ENCODE results near the gene NRF1.

The NRF1 gene

GRCh38 chr7:129688503-129689222 is 77.1 kb downstream of the NRF1 start:
- no peak for DNase-seq

GRCh38 chr7:129689995-129690581 is 78.6 kb downstream of the NRF1 start:
- no peak for DNase-seq

DNA sequence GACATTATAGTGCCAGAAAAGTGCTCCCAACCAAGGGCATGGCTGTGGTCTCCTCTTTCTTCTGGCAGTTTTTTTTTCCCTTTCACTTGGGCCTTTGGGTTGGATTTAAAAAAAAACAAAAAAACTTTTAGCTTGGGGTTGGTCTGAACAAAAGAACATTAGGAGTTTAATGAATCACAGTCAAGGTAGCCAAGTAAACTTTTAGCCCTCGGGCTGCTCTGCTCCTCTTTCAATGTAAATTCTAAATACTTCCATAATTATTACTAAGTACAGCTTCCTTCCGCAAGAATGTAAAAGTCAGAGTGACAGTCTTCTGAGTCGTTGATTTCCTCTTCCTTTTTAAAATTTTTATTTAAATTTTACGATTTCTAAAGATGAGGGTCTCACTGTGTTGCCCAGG is 79.2 kb downstream of the NRF1 start:
- DNase-seq, result no peak

GRCh38 chr7:129698516-129699418 is 87.2 kb downstream of the NRF1 start:
- DNase-seq, result no peak

DNA sequence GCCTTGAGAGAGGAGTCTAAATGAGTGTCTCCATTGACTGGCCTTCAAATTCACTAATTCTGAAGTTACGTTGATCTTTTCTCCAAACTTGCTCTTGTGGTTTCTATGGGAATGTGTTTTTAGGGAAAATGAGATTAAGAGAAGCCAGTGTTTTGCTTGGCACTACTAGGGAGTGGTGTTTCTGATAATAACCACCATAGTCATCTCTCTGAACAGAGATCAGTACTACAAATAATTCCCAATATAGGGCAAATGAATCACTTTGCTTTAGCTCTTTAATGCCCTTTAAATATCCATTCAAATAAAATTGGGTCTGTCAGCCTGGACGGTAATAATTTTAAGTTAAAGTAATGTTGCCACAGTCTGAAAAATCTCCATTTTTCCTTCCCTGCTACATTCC is 90.8 kb downstream of the NRF1 start:
- DNase-seq, result no peak

- DNase-seq, result no peak
These were observed 91.3 kb downstream of the NRF1 start for GRCh38 chr7:129702761-129703338.

DNA sequence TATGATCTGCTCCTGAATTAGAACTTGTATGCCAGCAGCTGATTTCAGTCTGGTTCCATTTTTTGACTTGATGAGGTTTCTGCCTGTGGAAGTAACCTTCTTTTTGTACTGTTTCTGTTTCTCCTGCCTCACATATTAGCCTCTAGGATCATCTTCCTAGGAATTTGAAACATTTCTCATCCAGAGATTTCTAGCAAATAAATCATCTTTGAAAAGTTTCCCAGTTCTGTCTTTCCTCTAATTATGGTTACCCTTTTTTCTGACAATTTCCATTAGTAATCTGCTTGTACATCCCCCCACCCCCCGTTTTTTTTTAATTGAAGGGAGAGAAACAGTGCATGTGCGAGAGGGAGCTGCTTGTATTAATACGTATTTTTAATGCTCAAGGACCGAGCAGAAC is 92.2 kb downstream of the NRF1 start:
- DNase-seq, result no peak

GRCh38 chr7:129707910-129708499 is 96.5 kb downstream of the NRF1 start:
- DNase-seq, result no peak

GRCh38 chr7:129713544-129713943 is 102.0 kb downstream of the NRF1 start:
- no peak for DNase-seq

- no peak for DNase-seq
These were observed 103.1 kb downstream of the NRF1 start for GRCh38 chr7:129714514-129715063.

- no peak for DNase-seq
These were observed 108.6 kb downstream of the NRF1 start for GRCh38 chr7:129719980-129720732.

- DNase-seq, result no peak
These were observed 109.5 kb downstream of the NRF1 start for GRCh38 chr7:129721068-129721467.

DNA sequence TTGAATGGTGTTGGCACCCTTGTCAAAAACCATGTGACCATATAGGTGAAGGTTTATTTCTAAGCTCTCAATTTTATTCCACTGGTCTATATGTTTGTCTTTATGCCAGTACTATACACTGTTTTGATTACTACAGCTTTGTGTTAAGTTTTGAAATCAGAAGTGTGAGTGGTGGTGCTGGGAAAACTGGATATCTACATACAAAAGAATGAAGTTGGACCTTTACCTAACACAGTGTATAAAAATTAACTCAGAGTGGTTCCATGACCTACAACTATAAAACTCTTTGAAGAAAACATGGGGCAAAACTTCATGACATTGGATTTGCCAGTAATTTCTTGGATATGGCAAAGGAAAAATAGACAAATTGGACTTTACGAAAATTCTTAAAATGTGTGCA is 112.2 kb downstream of the NRF1 start:
- DNase-seq, result no peak

DNA sequence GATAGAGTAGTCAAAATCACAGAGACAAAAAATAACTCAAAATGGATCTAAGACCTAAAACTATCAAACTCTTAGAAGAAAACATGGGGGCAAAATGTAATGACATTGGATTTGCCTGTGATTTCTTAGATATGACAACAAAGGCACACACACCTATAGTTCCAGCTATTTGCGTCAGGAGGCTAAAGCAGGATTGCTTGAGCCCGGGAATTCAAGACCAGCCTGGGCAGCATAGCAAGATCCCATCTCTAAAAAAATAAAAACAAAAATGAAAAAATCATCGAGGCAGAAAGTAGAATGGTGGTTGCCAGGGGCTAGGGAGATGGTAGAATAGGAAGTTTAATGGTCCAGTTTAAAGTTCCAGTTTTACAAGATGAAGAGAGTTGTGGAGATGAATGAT is 113.3 kb downstream of the NRF1 start:
- DNase-seq, result no peak

DNA sequence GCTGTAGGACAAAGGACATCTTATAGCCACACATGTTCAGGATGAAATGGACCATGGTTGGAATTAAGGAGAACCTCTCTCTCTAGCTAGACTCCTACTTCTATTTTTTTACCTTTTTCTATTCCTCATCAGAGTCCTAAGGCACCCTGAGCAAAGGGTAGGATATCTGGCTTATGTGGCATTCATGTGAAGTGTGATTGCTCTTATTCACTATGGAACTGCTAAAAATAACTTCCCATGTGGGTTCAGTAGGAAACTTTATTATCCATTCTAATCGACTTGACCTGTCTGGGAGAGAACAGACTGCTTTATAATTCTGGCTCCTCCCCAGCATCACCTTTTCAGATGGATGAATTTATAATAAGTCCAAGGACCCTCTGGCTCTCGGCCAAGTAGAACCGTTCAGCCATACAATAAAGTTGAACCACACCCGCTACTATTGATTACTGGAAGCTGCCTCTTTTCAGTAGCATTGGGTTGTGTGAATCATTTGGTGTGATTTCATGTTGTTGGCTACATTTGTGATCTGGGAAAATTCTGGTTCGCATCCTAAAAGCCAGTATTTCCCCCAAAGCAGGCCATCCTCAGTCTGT is 117.5 kb downstream of the NRF1 start:
- no peak for DNase-seq

DNA sequence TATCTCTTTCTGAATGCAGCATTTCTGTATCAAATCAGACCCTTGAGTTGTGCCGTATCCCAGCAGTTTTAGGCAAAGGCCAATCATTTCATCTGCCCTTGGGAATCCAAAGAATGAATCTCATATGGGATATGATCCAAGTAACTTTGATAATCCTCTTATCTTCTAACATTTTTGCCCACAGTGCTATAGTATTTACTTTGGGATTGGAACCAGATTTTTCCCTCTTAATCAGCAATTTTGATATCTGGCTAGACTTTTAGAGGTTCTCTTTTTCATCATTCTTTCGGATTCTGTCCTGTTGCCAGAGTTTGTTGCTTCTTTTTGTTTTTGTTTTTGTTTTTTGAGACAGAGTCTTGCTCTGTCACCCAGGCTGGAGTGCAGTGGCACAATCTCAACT is 118.0 kb downstream of the NRF1 start:
- DNase-seq, result no peak

DNA sequence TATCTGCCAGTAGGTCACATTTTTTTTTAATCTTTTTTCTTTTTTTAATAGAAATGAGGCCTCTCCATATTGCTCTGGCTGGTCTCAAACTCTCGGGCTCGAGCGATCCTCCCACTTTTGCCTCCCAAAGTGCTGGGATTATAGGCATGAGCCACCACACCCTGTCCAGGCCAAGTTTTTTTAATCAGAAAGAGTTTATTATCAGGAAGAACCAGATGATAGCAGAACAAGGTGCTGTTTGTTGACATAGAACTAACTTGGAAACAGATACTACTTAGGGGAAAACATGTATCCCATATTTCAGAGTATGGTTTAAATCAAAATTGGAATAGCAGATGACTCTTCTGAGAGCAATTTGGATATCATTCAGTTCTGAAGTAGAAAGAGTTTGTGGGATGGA is 118.6 kb downstream of the NRF1 start:
- no peak for DNase-seq

DNA sequence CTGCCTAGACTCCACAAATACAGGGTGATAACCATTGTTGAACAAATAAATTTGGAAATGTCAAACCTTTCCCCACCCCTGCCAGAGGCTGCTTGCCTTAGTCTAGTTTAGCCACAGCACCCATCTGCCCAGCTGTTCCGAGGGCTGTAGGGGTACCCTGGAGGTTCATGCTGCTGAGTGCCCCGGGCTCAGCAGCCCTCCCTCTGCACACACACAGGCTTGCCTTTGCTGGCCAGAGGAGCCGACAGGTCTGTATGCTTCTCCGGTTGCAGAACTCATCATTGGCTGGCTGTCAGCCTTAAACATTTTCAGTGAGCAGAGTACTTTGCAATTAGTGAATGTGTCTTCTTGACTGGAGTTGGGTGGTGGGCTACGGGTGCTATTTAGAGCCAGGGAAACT is 122.9 kb downstream of the NRF1 start:
- no peak for DNase-seq

DNA sequence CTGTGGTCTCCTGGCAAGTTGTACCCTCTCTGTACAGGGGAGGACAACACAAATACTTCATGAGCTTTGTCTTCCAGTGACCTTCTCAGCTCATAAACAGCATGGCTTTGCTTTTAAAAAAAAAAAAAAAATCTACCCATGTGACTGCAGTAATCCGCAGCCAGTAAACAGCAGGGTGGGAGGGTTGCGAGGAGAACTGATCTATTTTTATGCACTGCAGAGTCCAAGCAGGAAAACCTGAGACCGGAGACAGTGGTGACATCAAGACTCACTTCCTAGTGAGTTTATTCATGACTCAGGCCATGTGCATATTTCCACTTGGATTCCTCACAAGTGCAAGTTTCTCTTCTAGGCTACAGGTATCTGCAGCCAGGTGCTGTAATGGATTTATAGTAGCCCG is 127.9 kb downstream of the NRF1 start:
- no peak for DNase-seq

DNA sequence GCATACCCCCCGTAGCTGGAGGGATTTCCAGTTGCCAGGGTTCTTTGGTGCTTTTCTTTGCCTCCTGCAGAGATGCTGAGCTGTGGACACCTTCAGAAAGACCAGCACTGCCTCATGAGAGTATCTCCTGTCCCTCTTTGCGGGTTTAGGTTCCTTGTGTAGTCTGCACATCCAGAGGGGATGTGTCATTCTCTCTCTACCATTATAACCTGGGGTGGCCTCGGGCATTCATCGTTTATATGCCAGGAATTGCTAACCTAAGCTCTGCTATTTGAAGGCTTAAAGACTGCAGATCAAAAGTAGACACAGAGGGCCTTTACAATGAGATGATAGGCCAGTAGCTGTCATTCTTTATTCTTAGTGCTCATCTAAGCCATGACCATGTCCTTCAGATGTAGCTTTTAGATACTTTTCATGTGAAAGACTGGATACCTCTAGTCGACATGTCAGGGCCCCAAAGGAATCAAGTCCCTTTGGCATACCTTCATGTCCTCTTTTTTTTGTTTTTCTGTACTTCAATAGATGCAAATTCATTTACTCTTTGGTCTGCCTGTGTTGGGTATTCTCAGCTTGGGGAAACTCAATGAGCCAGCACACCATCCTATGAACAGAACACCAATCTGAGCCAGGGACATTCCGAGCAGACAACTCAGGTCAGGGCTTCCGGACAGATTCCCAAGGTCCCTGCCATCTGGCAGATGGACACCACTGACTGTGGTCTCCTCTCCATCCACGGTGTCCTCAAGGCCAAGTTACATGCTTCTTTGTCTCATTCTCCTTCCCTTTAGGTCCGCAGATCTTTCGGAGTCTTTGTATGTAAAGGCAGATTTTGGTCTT is 129.3 kb downstream of the NRF1 start:
- DNase-seq, result no peak

- DNase-seq, result peak; percentile 75
These were observed 130.3 kb downstream of the NRF1 start for GRCh38 chr7:129741743-129742213.
